ENCODE measurements around the gene ZNF688. TPM values are rescaled to one million over a fixed set of nuclear protein-coding genes. Genes with fewer than 3 reads are reported as not detected.
A peak's percentile ranks its signal among the peaks of the same experiment; 100 is the strongest.

ZNF688 gene
- total and polyA plus RNA-seq, 2 of the 13 experiments (the other 11 are each of a cell fraction or from before 2014, with no cell fraction given) = 2.4 to 5.4 TPM

DNA sequence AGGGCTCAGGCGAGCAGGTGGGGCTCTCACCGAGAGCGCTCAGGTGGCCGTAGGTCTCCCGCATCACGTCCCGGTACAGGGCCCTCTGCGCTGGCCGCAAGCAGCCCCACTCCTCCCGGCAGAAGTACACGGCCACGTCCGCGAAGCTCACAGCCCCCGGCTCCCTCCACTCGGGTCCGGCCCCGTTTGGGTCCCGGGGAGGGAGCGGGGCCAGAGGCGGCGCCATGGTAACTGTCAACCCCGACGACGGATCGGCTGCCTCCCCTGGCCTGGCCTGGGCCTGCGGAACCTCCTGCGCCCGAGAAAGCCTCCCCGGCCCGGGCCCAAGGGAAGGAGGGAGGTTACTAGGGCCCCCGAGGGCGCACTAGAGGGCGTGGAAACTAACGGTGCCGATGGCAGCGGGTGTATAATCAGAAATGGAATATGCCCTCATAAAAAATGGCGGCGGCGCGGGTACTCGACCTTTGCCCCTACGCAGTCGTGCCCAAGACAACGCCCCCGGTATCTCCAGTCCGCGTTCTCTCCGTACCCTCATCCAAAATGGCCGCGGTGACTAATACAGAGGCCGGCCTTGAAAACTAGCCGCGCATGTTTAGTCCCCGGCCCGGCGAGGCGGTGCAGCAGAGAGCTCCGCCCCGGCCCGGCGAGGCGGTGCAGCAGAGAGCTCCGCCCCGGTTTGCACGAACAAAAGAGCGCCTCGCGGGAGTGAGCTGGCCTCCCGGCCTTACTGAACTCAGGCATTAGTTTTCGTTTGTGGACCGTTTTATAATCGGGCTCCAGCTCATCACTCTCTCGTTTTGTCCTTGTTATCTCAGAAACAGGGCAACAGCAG, 13.3 kb downstream of the ZNF688 start, which contains the start of gene ZNF764 (continued):
- TF ChIP-seq HNF4G (IDR thresholded peaks at IDR 0.05; ENCODE audit: borderline replicate concordance, low read depth, low read length) (peak; percentile 97), HNF4G (CRISPR knock-in tag; IDR thresholded peaks at IDR 0.05; ENCODE audit: borderline replicate concordance, low read depth) (peak; percentile 85), ZNF224 (CRISPR knock-in tag; IDR thresholded peaks at IDR 0.05) (peak; percentile 93; the same call in 1 of the 2 replicates), ZNF264 (CRISPR knock-in tag; IDR thresholded peaks at IDR 0.05) (no peak; the same call in none of the 2 replicates), SETDB1 (CRISPR knock-in tag; IDR thresholded peaks at IDR 0.05; ENCODE audit: borderline replicate concordance) (no peak), BORCS8-MEF2B (CRISPR knock-in tag; IDR thresholded peaks at IDR 0.05) (no peak; the same call in none of the 2 replicates), ZSCAN12 (CRISPR knock-in tag; IDR thresholded peaks at IDR 0.05) (no peak), FOXK1 (CRISPR knock-in tag; IDR thresholded peaks at IDR 0.05; ENCODE audit: borderline replicate concordance, low read depth) (peak; percentile 70; the same call in 1 of the 2 replicates), ZNF790 (CRISPR knock-in tag; IDR thresholded peaks at IDR 0.05; ENCODE audit: borderline replicate concordance) (peak; percentile 49; the same call in 1 of the 2 replicates), CAMTA2 (CRISPR knock-in tag; IDR thresholded peaks at IDR 0.05; ENCODE audit: borderline replicate concordance) (peak; percentile 88), BCL6 (CRISPR knock-in tag; IDR thresholded peaks at IDR 0.05) (no peak; the same call in 1 of the 2 replicates), SP4 (CRISPR knock-in tag; IDR thresholded peaks at IDR 0.05) (peak; percentile 95), TCF7 (IDR thresholded peaks at IDR 0.05; ENCODE audit: low read depth) (0 out of 2 replicates have a peak, but pooled peaks have one; percentile 12), FOXJ3 (CRISPR knock-in tag; IDR thresholded peaks at IDR 0.05; ENCODE audit: borderline replicate concordance) (0 out of 2 replicates have a peak, but pooled peaks have one; percentile 61), SMYD3 (CRISPR knock-in tag; IDR thresholded peaks at IDR 0.05) (peak; percentile 67; the same call in 1 of the 2 replicates), KDM4B (CRISPR knock-in tag; IDR thresholded peaks at IDR 0.05) (peak; percentile 49; the same call in 1 of the 2 replicates), ZNF598 (CRISPR knock-in tag; IDR thresholded peaks at IDR 0.05; ENCODE audit: borderline replicate concordance) (no peak; the same call in none of the 2 replicates), ZNF510 (CRISPR knock-in tag; IDR thresholded peaks at IDR 0.05; ENCODE audit: low read depth) (peak; percentile 67; the same call in 1 of the 2 replicates), SP5 (CRISPR knock-in tag; IDR thresholded peaks at IDR 0.05; ENCODE audit: borderline replicate concordance, low read depth) (peak; percentile 93), POLR2A (IDR thresholded peaks at IDR 0.05; ENCODE audit: insufficient read depth in 1 of 2, low read depth in 2 of 2, low read length in 2 of 2) (peak; percentile 80 to 90), REPIN1 (CRISPR knock-in tag; IDR thresholded peaks at IDR 0.05; ENCODE audit: borderline replicate concordance, low read depth) (0 out of 2 replicates have a peak, but pooled peaks have one; percentile 33), ZNF337 (CRISPR knock-in tag; IDR thresholded peaks at IDR 0.05; ENCODE audit: borderline replicate concordance, low read depth) (no peak; the same call in 1 of the 2 replicates), SATB2 (CRISPR knock-in tag; IDR thresholded peaks at IDR 0.05) (no peak)
- TF ChIP-seq, protein P1, sequence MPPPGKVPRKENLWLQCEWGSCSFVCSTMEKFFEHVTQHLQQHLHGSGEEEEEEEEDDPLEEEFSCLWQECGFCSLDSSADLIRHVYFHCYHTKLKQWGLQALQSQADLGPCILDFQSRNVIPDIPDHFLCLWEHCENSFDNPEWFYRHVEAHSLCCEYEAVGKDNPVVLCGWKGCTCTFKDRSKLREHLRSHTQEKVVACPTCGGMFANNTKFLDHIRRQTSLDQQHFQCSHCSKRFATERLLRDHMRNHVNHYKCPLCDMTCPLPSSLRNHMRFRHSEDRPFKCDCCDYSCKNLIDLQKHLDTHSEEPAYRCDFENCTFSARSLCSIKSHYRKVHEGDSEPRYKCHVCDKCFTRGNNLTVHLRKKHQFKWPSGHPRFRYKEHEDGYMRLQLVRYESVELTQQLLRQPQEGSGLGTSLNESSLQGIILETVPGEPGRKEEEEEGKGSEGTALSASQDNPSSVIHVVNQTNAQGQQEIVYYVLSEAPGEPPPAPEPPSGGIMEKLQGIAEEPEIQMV (CRISPR knock-in tag; IDR thresholded peaks at IDR 0.05; ENCODE audit: low read depth) = peak; percentile 92
- TF ChIP-seq, protein P2, sequence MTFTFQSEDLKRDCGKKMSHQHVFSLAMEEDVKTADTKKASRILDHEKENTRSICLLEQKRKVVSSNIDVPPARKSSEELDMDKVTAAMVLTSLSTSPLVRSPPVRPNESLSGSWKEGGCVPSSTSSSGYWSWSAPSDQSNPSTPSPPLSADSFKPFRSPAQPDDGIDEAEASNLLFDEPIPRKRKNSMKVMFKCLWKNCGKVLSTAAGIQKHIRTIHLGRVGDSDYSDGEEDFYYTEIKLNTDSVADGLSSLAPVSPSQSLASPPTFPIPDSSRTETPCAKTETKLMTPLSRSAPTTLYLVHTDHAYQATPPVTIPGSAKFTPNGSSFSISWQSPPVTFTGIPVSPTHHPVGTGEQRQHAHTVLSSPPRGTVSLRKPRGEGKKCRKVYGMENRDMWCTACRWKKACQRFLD (CRISPR knock-in tag; IDR thresholded peaks at IDR 0.05; ENCODE audit: borderline replicate concordance) = peak; percentile 82; the same call in 1 of the 2 replicates
- TF ChIP-seq, protein P3, sequence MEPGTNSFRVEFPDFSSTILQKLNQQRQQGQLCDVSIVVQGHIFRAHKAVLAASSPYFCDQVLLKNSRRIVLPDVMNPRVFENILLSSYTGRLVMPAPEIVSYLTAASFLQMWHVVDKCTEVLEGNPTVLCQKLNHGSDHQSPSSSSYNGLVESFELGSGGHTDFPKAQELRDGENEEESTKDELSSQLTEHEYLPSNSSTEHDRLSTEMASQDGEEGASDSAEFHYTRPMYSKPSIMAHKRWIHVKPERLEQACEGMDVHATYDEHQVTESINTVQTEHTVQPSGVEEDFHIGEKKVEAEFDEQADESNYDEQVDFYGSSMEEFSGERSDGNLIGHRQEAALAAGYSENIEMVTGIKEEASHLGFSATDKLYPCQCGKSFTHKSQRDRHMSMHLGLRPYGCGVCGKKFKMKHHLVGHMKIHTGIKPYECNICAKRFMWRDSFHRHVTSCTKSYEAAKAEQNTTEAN (CRISPR knock-in tag; conservative IDR thresholded peaks at IDR 0.05) = peak; percentile 86

Data from HepG2 (cell line).